Vagina (tissue), 2 donors: Measurements from ENCODE around the gene NFAM1.

ENCODE experiments used
- CTCF ChIP-seq, 3 experiments: fragments of 450-650 bp in 2 of 3; fragments of 200-600 bp in 1 of 3; sonication (generic) in 1 of 3; IDR thresholded peaks; one replicate each; pipeline ENCODE4 v1.5.1; 2017 to 2019; ENCODE audit warnings: antibody characterized with exemption in 3 of 3, mild to moderate bottlenecking in 2 of 3, moderate library complexity in 2 of 3
- POLR2A ChIP-seq, 2 donors: fragments of 450-650 bp; IDR thresholded peaks; one replicate each; pipeline ENCODE4 v1.6.1; 2017; ENCODE audit warnings: antibody characterized with exemption in 2 of 2, mild to moderate bottlenecking in 2 of 2, moderate library complexity in 2 of 2

GRCh38 chr22:42338479-42338878 is 93.7 kb downstream of the NFAM1 start:
- TF ChIP-seq CTCF (IDR thresholded peaks at IDR 0.05) = no peak
- TF ChIP-seq POLR2A (IDR thresholded peaks at IDR 0.05) = no peak
